Right lobe of liver (tissue), 4 donors: Measurements from ENCODE around the gene TDRD7.

ENCODE experiments used
- POLR2A ChIP-seq: fragments of 450-650 bp; IDR thresholded peaks from one replicate; pipeline ENCODE4 v1.6.1; 2017; ENCODE audit warnings: antibody characterized with exemption, mild to moderate bottlenecking
- TF ChIP-seq, protein P1 (sequence below), 4 donors: fragments of 200-600 bp in 3 of 4; fragments of 450-650 bp in 1 of 4; IDR thresholded peaks; one replicate each; pipeline versions ENCODE4 v1.5.1 to v1.8.0; 2016 to 2022; ENCODE audit warnings: antibody characterized with exemption in 4 of 4, mild to moderate bottlenecking in 2 of 4
- donor health status: DM: no; HTN: no; CAD: no.
- donor health status: DM: no; HTN: no; CAD: no.
- donor health status: DM: no; HTN: yes; CAD: no.

DNA sequence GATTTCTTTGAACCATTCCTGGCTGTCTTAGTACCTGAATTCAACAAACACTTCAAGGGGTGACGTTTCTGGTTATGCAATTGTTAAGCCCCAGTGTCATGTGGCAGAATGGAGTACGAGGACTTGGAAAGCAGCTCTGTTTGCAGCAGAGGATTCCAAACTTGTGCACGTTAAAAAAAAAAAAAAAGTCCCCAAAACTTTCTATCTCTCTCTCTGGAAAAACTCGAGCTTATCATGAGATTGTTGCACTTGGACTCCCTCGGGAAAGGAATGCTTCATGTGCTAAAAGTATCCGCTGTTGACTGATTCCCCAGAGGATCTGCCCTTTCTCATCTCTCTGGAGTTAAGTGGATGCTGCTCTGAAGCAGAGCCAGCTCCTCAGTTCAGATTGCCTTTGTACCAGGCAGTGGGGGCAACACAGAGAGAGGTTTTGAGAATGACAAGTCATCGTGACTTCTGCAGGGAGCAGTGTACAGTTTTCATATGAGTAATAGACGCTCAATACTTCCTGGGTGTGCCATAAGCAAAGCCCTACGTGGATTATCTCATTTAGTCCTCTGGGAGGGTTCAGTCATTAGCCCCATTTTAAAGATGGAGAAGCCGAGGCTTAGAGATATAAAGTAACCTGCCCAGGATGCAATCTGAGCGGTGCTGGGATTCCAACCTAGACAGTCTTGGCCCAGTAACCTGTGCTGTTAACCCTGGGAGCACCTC, 117.6 kb downstream of the TDRD7 start:
- TF ChIP-seq, protein P1, sequence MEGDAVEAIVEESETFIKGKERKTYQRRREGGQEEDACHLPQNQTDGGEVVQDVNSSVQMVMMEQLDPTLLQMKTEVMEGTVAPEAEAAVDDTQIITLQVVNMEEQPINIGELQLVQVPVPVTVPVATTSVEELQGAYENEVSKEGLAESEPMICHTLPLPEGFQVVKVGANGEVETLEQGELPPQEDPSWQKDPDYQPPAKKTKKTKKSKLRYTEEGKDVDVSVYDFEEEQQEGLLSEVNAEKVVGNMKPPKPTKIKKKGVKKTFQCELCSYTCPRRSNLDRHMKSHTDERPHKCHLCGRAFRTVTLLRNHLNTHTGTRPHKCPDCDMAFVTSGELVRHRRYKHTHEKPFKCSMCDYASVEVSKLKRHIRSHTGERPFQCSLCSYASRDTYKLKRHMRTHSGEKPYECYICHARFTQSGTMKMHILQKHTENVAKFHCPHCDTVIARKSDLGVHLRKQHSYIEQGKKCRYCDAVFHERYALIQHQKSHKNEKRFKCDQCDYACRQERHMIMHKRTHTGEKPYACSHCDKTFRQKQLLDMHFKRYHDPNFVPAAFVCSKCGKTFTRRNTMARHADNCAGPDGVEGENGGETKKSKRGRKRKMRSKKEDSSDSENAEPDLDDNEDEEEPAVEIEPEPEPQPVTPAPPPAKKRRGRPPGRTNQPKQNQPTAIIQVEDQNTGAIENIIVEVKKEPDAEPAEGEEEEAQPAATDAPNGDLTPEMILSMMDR (IDR thresholded peaks at IDR 0.05) = no peak
- TF ChIP-seq POLR2A = no peak
